Measurements from ENCODE around the gene CAMTA1. TPM values are rescaled to one million over a fixed set of nuclear protein-coding genes. Genes with fewer than 3 reads are reported as not detected.

Gene CAMTA1
- polyA plus RNA-seq, 1 of the 3 experiments (the other 2 are of a cell fraction), result 63.1 TPM

DNA sequence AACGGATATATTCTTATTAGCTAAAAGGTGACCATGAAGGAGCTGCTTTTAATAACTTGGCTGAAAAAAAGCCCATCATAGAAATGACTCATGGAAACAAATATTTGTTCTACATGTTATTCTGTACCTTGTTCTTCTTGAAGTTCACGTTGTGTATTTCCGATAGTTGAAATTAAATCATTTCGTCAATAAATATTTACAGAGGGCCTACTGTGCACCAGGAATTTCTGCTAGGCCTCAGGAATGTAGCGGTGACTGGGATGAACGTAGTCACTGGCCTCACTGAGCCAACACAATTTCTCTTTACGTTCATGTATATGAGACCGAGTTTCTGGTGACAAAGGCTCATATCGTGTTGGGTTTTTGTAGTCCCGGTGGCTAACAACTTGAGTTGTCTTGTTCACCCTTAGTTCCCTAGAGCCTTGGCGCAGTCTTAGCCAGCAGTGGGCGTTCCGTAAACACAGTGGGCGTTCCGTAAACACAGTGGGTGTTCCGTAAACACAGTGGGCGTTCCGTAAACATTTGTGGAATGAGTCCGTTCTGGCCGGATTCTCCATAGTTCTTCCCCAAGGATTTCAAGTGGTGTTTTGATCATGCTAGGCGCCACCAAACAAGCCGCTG lies 932.6 kb downstream of the CAMTA1 start:
- Histone ChIP-seq H3K79me2 (ENCODE audit: insufficient read depth) (no peaks in the 10 kb centered on the region), H2AFZ (ENCODE audit: low read depth) (no peak overlapping the region), H3K27me3 (ENCODE audit: insufficient read depth) (no peaks in the 10 kb centered on the region), H3K9me2 (no peaks in the 10 kb centered on the region), H3K27ac (ENCODE audit: low read depth in 2 of 2, low read length in 1 of 2) (no peak overlapping the region), H3K9me3 (no peaks in the 10 kb centered on the region), H3K9ac (no peak overlapping the region), H3K36me3 (replicated peaks in 1 of 2; ENCODE audit: control insufficient read depth in 1 of 2, insufficient read depth in 2 of 2, low read length in 1 of 2) (no peaks in the 10 kb centered on the region), H3F3A (replicated peaks; ENCODE audit: insufficient read depth) (no peaks in the 10 kb centered on the region), H3K4me1 (ENCODE audit: control insufficient read depth in 1 of 2, insufficient read depth in 2 of 2, low read depth in 1 of 2, low read length in 1 of 2) (peaks cover 0 to 10% of the 10 kb centered on the region in 2 experiments; a peak in 1 of 4 replicates), H3K4me3 (ENCODE audit: low read depth in 2 of 2, low read length in 1 of 2) (no peak overlapping the region), H3K4me2 (no peak overlapping the region), H4K20me1 (ENCODE audit: insufficient read depth) (no peaks in the 10 kb centered on the region)
- ChIA-PET POLR2A (no interaction called here), CTCF (interaction anchor here (0.6 to 4.5 kb wide), 3 partner anchors 35 to 265 kb away, joined by 3 to 31 read pairs (median 8); no protein-coding TSS in a partner anchor)
- TF ChIP-seq RAD21 (IDR thresholded peaks at IDR 0.05; ENCODE audit: low read length) (no peak), SIN3A (IDR thresholded peaks at IDR 0.05; ENCODE audit: borderline replicate concordance, low read depth, low read length) (no peak), FOXM1 (IDR thresholded peaks at IDR 0.05; ENCODE audit: low read depth) (no peak), ZBTB33 (IDR thresholded peaks at IDR 0.05; ENCODE audit: borderline replicate concordance, low read depth) (no peak), MEF2A (IDR thresholded peaks at IDR 0.05; ENCODE audit: borderline replicate concordance, low read depth) (no peak), TCF12 (IDR thresholded peaks at IDR 0.05) (no peak), TAF1 (IDR thresholded peaks at IDR 0.05; ENCODE audit: borderline replicate concordance, low read depth, low read length) (no peak), YY1 (IDR thresholded peaks at IDR 0.05; ENCODE audit: low read depth) (no peak), REST (IDR thresholded peaks at IDR 0.05; ENCODE audit: low read depth, low read length) (no peak), SMC3 (IDR thresholded peaks at IDR 0.05; ENCODE audit: low read depth, low read length) (no peak), RXRA (IDR thresholded peaks at IDR 0.05; ENCODE audit: borderline replicate concordance, low read depth) (no peak), POLR2AphosphoS5 (IDR thresholded peaks at IDR 0.05; ENCODE audit: low read depth, low read length) (no peak), MAX (IDR thresholded peaks at IDR 0.05; ENCODE audit: low read depth) (no peak), RCOR1 (IDR thresholded peaks at IDR 0.05; ENCODE audit: low read length) (no peak), NFIC (IDR thresholded peaks at IDR 0.05; ENCODE audit: borderline replicate concordance) (no peak), JUND (IDR thresholded peaks at IDR 0.05) (no peak)
- TF ChIP-seq, protein P1, sequence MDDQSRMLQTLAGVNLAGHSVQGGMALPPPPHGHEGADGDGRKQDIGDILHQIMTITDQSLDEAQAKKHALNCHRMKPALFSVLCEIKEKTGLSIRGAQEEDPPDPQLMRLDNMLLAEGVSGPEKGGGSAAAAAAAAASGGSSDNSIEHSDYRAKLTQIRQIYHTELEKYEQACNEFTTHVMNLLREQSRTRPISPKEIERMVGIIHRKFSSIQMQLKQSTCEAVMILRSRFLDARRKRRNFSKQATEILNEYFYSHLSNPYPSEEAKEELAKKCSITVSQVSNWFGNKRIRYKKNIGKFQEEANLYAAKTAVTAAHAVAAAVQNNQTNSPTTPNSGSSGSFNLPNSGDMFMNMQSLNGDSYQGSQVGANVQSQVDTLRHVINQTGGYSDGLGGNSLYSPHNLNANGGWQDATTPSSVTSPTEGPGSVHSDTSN (IDR thresholded peaks at IDR 0.05), result no peak
- 82% methylated on average over 22 of the region's 22 CpGs for WGBS (ENCODE audit: low lambda C conversion rate)
- DNase-seq, result no peak
